Trophoblast cell (in vitro differentiated cells and primary cell): ENCODE results near the gene SEMA3C.

ENCODE experiments used
- DNase-seq, 2 donors: peaks; one replicate each; pipeline ENCODE4 v3.0.0-alpha.2; 2016
- H2AFZ ChIP-seq: 2 replicates; pipeline ENCODE4 v1.6.1; 2013; ENCODE audit warnings: low read length, moderate library complexity, mild to moderate bottlenecking; ENCODE audit not compliant: insufficient read depth, poor library complexity
- H2AK5ac ChIP-seq: 2 replicates; pipeline ENCODE4 v1.6.1; 2013; ENCODE audit warnings: mild to moderate bottlenecking, low read length
- H2BK120ac ChIP-seq: 2 replicates; pipeline ENCODE4 v1.6.1; 2013; ENCODE audit warnings: low read length, mild to moderate bottlenecking, moderate library complexity; ENCODE audit not compliant: insufficient read depth, poor library complexity
- H2BK12ac ChIP-seq: 2 replicates; pipeline ENCODE4 v1.6.1; 2013; ENCODE audit warnings: mild to moderate bottlenecking, low read length, moderate library complexity
- H2BK5ac ChIP-seq: 2 replicates; pipeline ENCODE4 v1.6.1; 2013; ENCODE audit warnings: low read length, low read depth, moderate library complexity, mild to moderate bottlenecking; ENCODE audit not compliant: poor library complexity
- H3K14ac ChIP-seq: 2 replicates; pipeline ENCODE4 v1.6.1; 2013; ENCODE audit warnings: mild to moderate bottlenecking, low read length
- H3K18ac ChIP-seq: 2 replicates; pipeline ENCODE4 v1.6.1; 2013; ENCODE audit warnings: mild to moderate bottlenecking, low read length
- H3K23ac ChIP-seq: 2 replicates; pipeline ENCODE4 v1.6.1; 2013; ENCODE audit warnings: low read length
- H3K27ac ChIP-seq: 2 replicates; pipeline ENCODE4 v1.5.1; 2013; ENCODE audit warnings: low read depth, mild to moderate bottlenecking, inconsistent platforms, low read length, moderate library complexity
- H3K27me3 ChIP-seq: 2 replicates; pipeline ENCODE4 v1.6.1; 2013; ENCODE audit warnings: inconsistent platforms, mild to moderate bottlenecking, low read length, moderate library complexity; ENCODE audit not compliant: insufficient read depth
- H3K36me3 ChIP-seq, 2 experiments: 1 replicate in 1 of 2; 2 replicates in 1 of 2; pipeline ENCODE4 v1.6.1; 2013; ENCODE audit warnings: low read length in 2 of 2, mild to moderate bottlenecking in 2 of 2, moderate library complexity in 1 of 2; ENCODE audit not compliant: insufficient read depth in 2 of 2, control insufficient read depth in 1 of 2
- H3K4ac ChIP-seq: 2 replicates; pipeline ENCODE4 v1.6.1; 2013; ENCODE audit warnings: low read depth, mild to moderate bottlenecking, low read length, moderate library complexity
- H3K4me1 ChIP-seq, 2 experiments: 1 replicate in 1 of 2; 2 replicates in 1 of 2; pipeline ENCODE4 v1.6.1; 2013; ENCODE audit warnings: low read length in 2 of 2, mild to moderate bottlenecking in 2 of 2, moderate library complexity in 1 of 2; ENCODE audit not compliant: insufficient read depth in 2 of 2, control insufficient read depth in 1 of 2
- H3K4me2 ChIP-seq: 2 replicates; pipeline ENCODE4 v1.6.1; 2013; ENCODE audit warnings: inconsistent platforms, mild to moderate bottlenecking, low read length, moderate library complexity
- H3K4me3 ChIP-seq: 2 replicates; pipeline ENCODE4 v1.5.1; 2013; ENCODE audit warnings: mild to moderate bottlenecking, low read depth, low read length, inconsistent platforms
- H3K79me1 ChIP-seq: one replicate; pipeline ENCODE4 v1.6.1; 2013; ENCODE audit warnings: low read length
- H3K79me2 ChIP-seq: 2 replicates; pipeline ENCODE4 v1.6.1; 2013; ENCODE audit warnings: low read length, mild to moderate bottlenecking; ENCODE audit not compliant: control insufficient read depth, insufficient read depth, poor library complexity
- H3K9ac ChIP-seq: 2 replicates; pipeline ENCODE4 v1.6.1; 2013; ENCODE audit warnings: mild to moderate bottlenecking, low read length
- H3K9me3 ChIP-seq: 2 replicates; pipeline ENCODE4 v1.6.1; 2013; ENCODE audit warnings: low read depth, mild to moderate bottlenecking, control low read depth, inconsistent platforms, low read length; ENCODE audit not compliant: insufficient read depth
- H4K12ac ChIP-seq: 2 replicates; pipeline ENCODE4 v1.6.1; 2013; ENCODE audit warnings: low read depth, mild to moderate bottlenecking, low read length, moderate library complexity
- H4K8ac ChIP-seq: 2 replicates; pipeline ENCODE4 v1.6.1; 2013; ENCODE audit warnings: low read depth, mild to moderate bottlenecking, low read length, moderate library complexity
- H4K91ac ChIP-seq: one replicate; pipeline ENCODE4 v1.6.1; 2013; ENCODE audit warnings: low read depth, mild to moderate bottlenecking, low read length, moderate library complexity
- WGBS: extraction: QIAGEN DNeasy Blood & Tissue Kit; methylation state at CpG from one replicate; pipeline ENCODE4 v1.1.7; 2013; ENCODE audit warnings: missing lambda C conversion rate; ENCODE audit not compliant: insufficient read length, insufficient coverage; ENCODE audit errors: extremely low coverage; 5-methylcytosine and 5-hydroxymethylcytosine counted together

Gene SEMA3C

DNA sequence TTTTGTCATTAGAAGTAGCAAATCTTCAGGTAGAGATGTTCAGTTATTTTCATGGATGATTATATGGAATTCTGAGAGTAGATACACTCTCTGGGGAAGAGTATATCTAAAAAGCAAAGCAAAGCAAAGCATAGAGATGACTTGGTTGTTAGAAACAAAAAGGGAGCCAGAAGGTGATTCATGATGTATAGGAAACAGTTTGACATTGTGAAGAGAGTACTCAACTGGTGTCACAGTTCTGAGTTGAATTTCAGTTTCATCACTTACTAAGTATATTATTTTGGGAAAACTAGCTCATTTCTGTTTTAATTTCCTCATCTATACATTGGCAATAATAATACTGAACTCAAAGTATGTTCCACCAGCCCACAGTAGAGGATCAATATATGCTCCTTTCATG, 86.8 kb downstream of the SEMA3C start:
- Histone ChIP-seq H3K79me1 (no peaks in the 10 kb centered on the region), H3K4ac (no peak overlapping the region), H3K23ac (no peak overlapping the region), H3K4me3 (no peak overlapping the region), H3K4me2 (no peak overlapping the region), H2BK12ac (no peak overlapping the region), H4K12ac (no peak overlapping the region), H3K79me2 (no peaks in the 10 kb centered on the region), H2AFZ (no peak overlapping the region), H3K4me1 (peaks cover 0 to 3% of the 10 kb centered on the region in 2 experiments), H3K9ac (no peak overlapping the region), H3K36me3 (no peaks in the 10 kb centered on the region), H2BK120ac (no peak overlapping the region), H3K9me3 (no peaks in the 10 kb centered on the region), H3K14ac (no peak overlapping the region), H4K8ac (no peak overlapping the region), H4K91ac (no peak overlapping the region), H3K27ac (no peak overlapping the region), H2BK5ac (no peak overlapping the region), H3K18ac (no peak overlapping the region), H3K27me3 (no peaks in the 10 kb centered on the region), H2AK5ac (no peak overlapping the region)
- DNase-seq = no peak

DNA sequence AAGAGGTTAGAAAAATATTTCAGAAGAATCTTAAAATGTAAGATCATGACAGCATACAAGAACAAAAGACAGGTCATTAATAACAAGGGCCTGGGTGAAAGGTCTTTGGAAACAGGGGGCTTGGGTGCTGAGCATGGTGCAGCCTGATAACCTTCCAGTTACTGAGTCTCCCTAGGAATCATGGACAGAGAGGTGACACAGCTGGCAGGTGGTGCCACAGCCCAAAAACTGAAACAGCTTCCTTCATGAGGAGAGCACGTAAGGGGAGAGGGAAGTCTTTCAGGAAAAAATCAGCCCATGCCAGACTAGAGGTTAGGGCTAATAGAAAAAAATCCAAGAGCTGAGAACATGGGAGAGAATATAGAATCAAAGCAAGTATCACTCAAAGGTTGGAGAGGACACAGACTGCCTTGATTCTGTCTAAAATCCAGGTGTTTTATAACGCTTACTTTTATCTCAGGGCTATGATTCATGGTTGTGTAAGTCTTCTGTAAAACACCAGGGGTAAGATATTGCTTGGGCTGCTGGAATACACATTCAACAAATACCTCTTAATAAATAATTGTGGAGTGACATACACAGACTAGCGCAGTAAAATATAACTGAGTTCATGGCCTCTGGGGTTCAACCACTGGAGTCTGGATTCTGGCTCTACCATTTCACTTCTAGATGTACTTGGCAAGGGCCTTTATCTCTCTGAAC, 88.1 kb downstream of the SEMA3C start:
- H3K79me2 ChIP-seq = no peaks in the 10 kb centered on the region
- no peaks in the 10 kb centered on the region for H3K79me1 ChIP-seq
- no peak overlapping the region for H3K14ac ChIP-seq
- no peak overlapping the region for H3K27ac ChIP-seq
- H3K23ac ChIP-seq = no peak overlapping the region
- H2AFZ ChIP-seq = no peak overlapping the region
- no peak overlapping the region for H2AK5ac ChIP-seq
- H4K91ac ChIP-seq = no peak overlapping the region
- no peak overlapping the region for H3K9ac ChIP-seq
- no peaks in the 10 kb centered on the region for H3K27me3 ChIP-seq
- H3K4me3 ChIP-seq = no peak overlapping the region
- no peak overlapping the region for H2BK5ac ChIP-seq
- peak overlapping the region; percentile 15 for H2BK12ac ChIP-seq
- peak; percentile 8 to 66 for DNase-seq
- H4K8ac ChIP-seq = no peak overlapping the region
- no peak overlapping the region for H3K18ac ChIP-seq
- no peak overlapping the region for H3K4ac ChIP-seq
- H4K12ac ChIP-seq = no peak overlapping the region
- no peak overlapping the region for H3K4me2 ChIP-seq
- no peaks in the 10 kb centered on the region for H3K9me3 ChIP-seq
- peaks cover 0 to under 1% of the 10 kb centered on the region in 2 experiments for H3K4me1 ChIP-seq
- no peak overlapping the region for H2BK120ac ChIP-seq
- no CpG with 5 or more reads among the region's 3 CpGs for WGBS
- H3K36me3 ChIP-seq = no peaks in the 10 kb centered on the region

DNA sequence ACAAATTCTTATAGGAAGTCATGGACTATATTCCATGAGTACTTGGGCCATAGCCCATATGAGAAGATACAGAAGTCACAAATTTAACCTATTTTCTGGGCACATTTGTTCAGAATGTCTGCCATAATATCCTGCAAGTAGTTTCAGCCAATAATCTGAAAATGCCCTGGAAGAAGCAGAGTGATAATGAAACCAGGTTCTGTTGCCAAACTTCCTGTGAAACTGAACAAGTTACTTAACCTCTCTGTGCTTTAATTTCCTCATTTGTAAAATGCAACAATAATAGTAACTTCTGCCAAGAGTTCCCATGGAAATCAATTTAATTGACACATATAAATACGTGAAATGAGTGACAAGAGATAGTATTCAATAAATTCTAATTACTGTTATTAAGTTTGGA, 88.8 kb downstream of the SEMA3C start:
- no peak overlapping the region for H3K9ac ChIP-seq
- no peak overlapping the region for H3K14ac ChIP-seq
- no peak overlapping the region for H4K12ac ChIP-seq
- no peak overlapping the region for H3K18ac ChIP-seq
- no peak overlapping the region for H4K8ac ChIP-seq
- H3K9me3 ChIP-seq = no peaks in the 10 kb centered on the region
- no peak for DNase-seq
- H4K91ac ChIP-seq = no peak overlapping the region
- H2BK5ac ChIP-seq = no peak overlapping the region
- H2AK5ac ChIP-seq = no peak overlapping the region
- H3K4me3 ChIP-seq = no peak overlapping the region
- no peak overlapping the region for H2BK12ac ChIP-seq
- no CpG with 5 or more reads among the region's 1 CpG for WGBS
- H3K4ac ChIP-seq = no peak overlapping the region
- H3K79me1 ChIP-seq = no peaks in the 10 kb centered on the region
- no peaks in the 10 kb centered on the region for H3K79me2 ChIP-seq
- H3K4me1 ChIP-seq = no peaks in the 10 kb centered on the region
- H3K36me3 ChIP-seq = no peaks in the 10 kb centered on the region
- no peaks in the 10 kb centered on the region for H3K27me3 ChIP-seq
- no peak overlapping the region for H2BK120ac ChIP-seq
- no peak overlapping the region for H3K23ac ChIP-seq
- no peak overlapping the region for H2AFZ ChIP-seq
- H3K4me2 ChIP-seq = no peak overlapping the region
- H3K27ac ChIP-seq = no peak overlapping the region

GRCh38 chr7:80829527-80829926, 89.3 kb downstream of the SEMA3C start:
- H3K9ac ChIP-seq = no peak overlapping the region
- H4K8ac ChIP-seq = no peak overlapping the region
- no peaks in the 10 kb centered on the region for H3K79me1 ChIP-seq
- no peak overlapping the region for H3K27ac ChIP-seq
- no peak overlapping the region for H4K91ac ChIP-seq
- no peak overlapping the region for H3K23ac ChIP-seq
- no peak overlapping the region for H2AFZ ChIP-seq
- no peaks in the 10 kb centered on the region for H3K4me1 ChIP-seq
- WGBS = no CpG with 5 or more reads among the region's 3 CpGs
- no peak overlapping the region for H3K4me3 ChIP-seq
- H3K14ac ChIP-seq = no peak overlapping the region
- H2BK5ac ChIP-seq = no peak overlapping the region
- no peak overlapping the region for H3K4ac ChIP-seq
- no peak overlapping the region for H2BK120ac ChIP-seq
- no peak overlapping the region for H2BK12ac ChIP-seq
- no peak overlapping the region for H3K4me2 ChIP-seq
- H3K36me3 ChIP-seq = no peaks in the 10 kb centered on the region
- peak in 1 of 2 donors; percentile 50 for DNase-seq
- no peak overlapping the region for H4K12ac ChIP-seq
- H3K9me3 ChIP-seq = no peaks in the 10 kb centered on the region
- H2AK5ac ChIP-seq = no peak overlapping the region
- H3K18ac ChIP-seq = no peak overlapping the region
- H3K79me2 ChIP-seq = no peaks in the 10 kb centered on the region
- no peaks in the 10 kb centered on the region for H3K27me3 ChIP-seq
